Medulla oblongata (tissue), 1 donor: ENCODE measurements around the gene DDR2.
"Not testable (repeated sequence)": the region's sequence is repeated elsewhere in the genome, so short reads cannot be mapped to it uniquely, and the experiment has no call there.

Source experiments
- DNase-seq: peaks from one replicate; pipeline ENCODE4 v3.0.0-alpha.2; 2015; ENCODE audit errors: extremely low spot score

The DDR2 gene

GRCh38 chr1:162765788-162766187 is 133.5 kb downstream of the DDR2 start:
- no peak for DNase-seq

- DNase-seq, result no peak
Measured at GRCh38 chr1:162772571-162773154, 140.4 kb downstream of the DDR2 start.

- no peak for DNase-seq
Measured at GRCh38 chr1:162774007-162774406, 141.7 kb downstream of the DDR2 start.

- DNase-seq, result no peak
Measured at GRCh38 chr1:162779043-162779442, 146.8 kb downstream of the DDR2 start.

GRCh38 chr1:162782671-162783070 is 150.4 kb downstream of the DDR2 start:
- no peak for DNase-seq

- not testable (repeated sequence) for DNase-seq
Measured at GRCh38 chr1:162784926-162785325, 152.7 kb downstream of the DDR2 start.

GRCh38 chr1:162788783-162789182 is 156.5 kb downstream of the DDR2 start:
- not testable (repeated sequence) for DNase-seq

GRCh38 chr1:162790303-162790984 is 158.2 kb downstream of the DDR2 start, which contains the start of gene HSD17B7:
Gene HSD17B7, plus strand, starts transcription at chr1:162790702. Its CDS starts 99 bp downstream, at chr1:162790801.
- peak; percentile 91 for DNase-seq

- DNase-seq, result peak; percentile 39
Measured at GRCh38 chr1:162790985-162791357, 158.7 kb downstream of the DDR2 start.

- DNase-seq, result not testable (repeated sequence)
Measured at GRCh38 chr1:162794284-162794683, 162.0 kb downstream of the DDR2 start.

GRCh38 chr1:162796617-162797279 is 164.5 kb downstream of the DDR2 start:
- DNase-seq, result not testable (repeated sequence)

GRCh38 chr1:162799995-162800830 is 167.9 kb downstream of the DDR2 start:
- peak; percentile 74 for DNase-seq

- not testable (repeated sequence) for DNase-seq
Measured at GRCh38 chr1:162807503-162807902, 175.2 kb downstream of the DDR2 start.

- not testable (repeated sequence) for DNase-seq
Measured at GRCh38 chr1:162812357-162812756, 180.1 kb downstream of the DDR2 start.

GRCh38 chr1:162818136-162818535 is 185.9 kb downstream of the DDR2 start:
- DNase-seq, result not testable (repeated sequence)

GRCh38 chr1:162818666-162819065 is 186.4 kb downstream of the DDR2 start:
- DNase-seq, result not testable (repeated sequence)

GRCh38 chr1:162822391-162823200 is 190.3 kb downstream of the DDR2 start:
- peak; percentile 36 for DNase-seq

GRCh38 chr1:162823231-162823630 is 191.0 kb downstream of the DDR2 start:
- no peak for DNase-seq

GRCh38 chr1:162823771-162824525 is 191.7 kb downstream of the DDR2 start:
- DNase-seq, result no peak

- no peak for DNase-seq
Measured at GRCh38 chr1:162829268-162829667, 197.0 kb downstream of the DDR2 start.
